Activated T-helper 2 cell treated with anti-CD3 and anti-CD28 coated beads, Interferon-gamma antibody, Interleukin-2, Interleukin-4, amounts not matched to agents 10 μg/mL and 5 μg/mL and 100 μg/mL, durations not matched to agents 14 hours and 24 hours and 36 hours (primary cell): Measurements from ENCODE around the gene HNF1A. TPM values are rescaled to one million over a fixed set of nuclear protein-coding genes. Genes with fewer than 3 reads are reported as not detected.

Source experiments
- DNase-seq: peaks from one replicate; pipeline ENCODE4 v3.0.0; 2021; ENCODE audit warnings: low spot score
- H3K27ac Mint-ChIP-seq: one replicate; pipeline ENCODE4 v1.8.0; 2021; ENCODE audit warnings: mixed read lengths
- H3K27me3 Mint-ChIP-seq: one replicate; pipeline ENCODE4 v1.8.0; 2021; ENCODE audit warnings: low read depth, mixed read lengths
- H3K36me3 Mint-ChIP-seq: one replicate; pipeline ENCODE4 v1.8.0; 2021; ENCODE audit warnings: low read depth, mixed read lengths
- H3K4me1 Mint-ChIP-seq: one replicate; pipeline ENCODE4 v1.8.0; 2021; ENCODE audit warnings: low read depth, mixed read lengths
- H3K4me3 Mint-ChIP-seq: one replicate; pipeline ENCODE4 v1.8.0; 2021; ENCODE audit warnings: low read depth, mild to moderate bottlenecking, moderate library complexity, mixed read lengths
- H3K9me3 Mint-ChIP-seq: one replicate; pipeline ENCODE4 v1.8.0; 2021; ENCODE audit warnings: mixed read lengths
- intact Hi-C: fragments of 100-400 bp; cut with micrococcal nuclease; formaldehyde crosslinking; loops from one replicate; pipeline ENCODE4 v1.15.1; 2023
- total RNA-seq: library from RNA; stranded (reverse); gene quantifications from 2 replicates; pipeline ENCODE4 v1.2.3, GENCODE V29; 2022

Gene HNF1A
- total RNA-seq, 1 donor from 2014 or later = not detected

- no peaks in the 10 kb centered on the region for H3K36me3 Mint-ChIP-seq
- no peak overlapping the region for H3K27ac Mint-ChIP-seq
These were observed 3.1 kb downstream of the HNF1A start for GRCh38 chr12:120981407-120981941.

GRCh38 chr12:120982659-120983058 is 4.3 kb downstream of the HNF1A start:
- H3K4me3 Mint-ChIP-seq = no peak overlapping the region
- no peaks in the 10 kb centered on the region for H3K27me3 Mint-ChIP-seq
- H3K27ac Mint-ChIP-seq = no peak overlapping the region
- H3K9me3 Mint-ChIP-seq = no peaks in the 10 kb centered on the region
- intact Hi-C loops = no loop called here
- H3K36me3 Mint-ChIP-seq = no peaks in the 10 kb centered on the region
- no peak for DNase-seq
- no peaks in the 10 kb centered on the region for H3K4me1 Mint-ChIP-seq

More at GRCh38 chr12:120981407-120981941, 3.1 kb downstream of the HNF1A start:
- Mint-ChIP-seq H3K9me3 (no peaks in the 10 kb centered on the region), H3K27me3 (no peaks in the 10 kb centered on the region), H3K4me3 (no peak overlapping the region), H3K4me1 (no peaks in the 10 kb centered on the region)
- DNase-seq = no peak
- intact Hi-C loops = no loop called here

- no peak for DNase-seq
- Mint-ChIP-seq H3K4me3 (no peak overlapping the region), H3K9me3 (no peaks in the 10 kb centered on the region), H3K27ac (no peak overlapping the region), H3K4me1 (no peaks in the 10 kb centered on the region), H3K36me3 (no peaks in the 10 kb centered on the region), H3K27me3 (no peaks in the 10 kb centered on the region)
- intact Hi-C loops = no loop called here
These were observed 5.4 kb downstream of the HNF1A start for GRCh38 chr12:120983759-120984158.

GRCh38 chr12:120984351-120984898 is 6.1 kb downstream of the HNF1A start:
- no peak overlapping the region for H3K27ac Mint-ChIP-seq
- H3K27me3 Mint-ChIP-seq = no peaks in the 10 kb centered on the region
- DNase-seq = no peak
- intact Hi-C loops = no loop called here
- H3K4me3 Mint-ChIP-seq = no peak overlapping the region
- H3K36me3 Mint-ChIP-seq = no peaks in the 10 kb centered on the region
- H3K4me1 Mint-ChIP-seq = no peaks in the 10 kb centered on the region
- H3K9me3 Mint-ChIP-seq = no peaks in the 10 kb centered on the region

- intact Hi-C loops = no loop called here
- no peaks in the 10 kb centered on the region for H3K9me3 Mint-ChIP-seq
- H3K27me3 Mint-ChIP-seq = peaks cover 8% of the 10 kb centered on the region
These were observed 9.9 kb downstream of the HNF1A start for GRCh38 chr12:120988234-120988633.

GRCh38 chr12:120988658-120989057 is 10.3 kb downstream of the HNF1A start:
- intact Hi-C loops = no loop called here
- DNase-seq = no peak
- Mint-ChIP-seq H3K4me1 (no peaks in the 10 kb centered on the region), H3K36me3 (no peaks in the 10 kb centered on the region), H3K4me3 (no peak overlapping the region), H3K9me3 (no peaks in the 10 kb centered on the region), H3K27ac (no peak overlapping the region), H3K27me3 (peaks cover 8% of the 10 kb centered on the region)

More at GRCh38 chr12:120988234-120988633, 9.9 kb downstream of the HNF1A start:
- H3K4me3 Mint-ChIP-seq = no peak overlapping the region
- no peaks in the 10 kb centered on the region for H3K4me1 Mint-ChIP-seq
- no peaks in the 10 kb centered on the region for H3K36me3 Mint-ChIP-seq
- DNase-seq = no peak
- H3K27ac Mint-ChIP-seq = no peak overlapping the region

- intact Hi-C loops = no loop called here
- no peaks in the 10 kb centered on the region for H3K9me3 Mint-ChIP-seq
- no peaks in the 10 kb centered on the region for H3K36me3 Mint-ChIP-seq
- H3K4me1 Mint-ChIP-seq = no peaks in the 10 kb centered on the region
- peaks cover 11% of the 10 kb centered on the region for H3K27me3 Mint-ChIP-seq
- DNase-seq = no peak
- no peak overlapping the region for H3K4me3 Mint-ChIP-seq
- H3K27ac Mint-ChIP-seq = no peak overlapping the region
These were observed 11.3 kb downstream of the HNF1A start for GRCh38 chr12:120989687-120990086.

GRCh38 chr12:120990487-120991055 is 12.2 kb downstream of the HNF1A start:
- Mint-ChIP-seq H3K27me3 (peaks cover 18% of the 10 kb centered on the region), H3K4me3 (no peak overlapping the region), H3K36me3 (no peaks in the 10 kb centered on the region), H3K27ac (no peak overlapping the region), H3K4me1 (no peaks in the 10 kb centered on the region), H3K9me3 (no peaks in the 10 kb centered on the region)
- intact Hi-C loops = no loop called here
- DNase-seq = no peak

GRCh38 chr12:120991965-120992364 is 13.6 kb downstream of the HNF1A start:
- no peaks in the 10 kb centered on the region for H3K36me3 Mint-ChIP-seq
- H3K27ac Mint-ChIP-seq = no peak overlapping the region
- DNase-seq = no peak
- intact Hi-C loops = no loop called here
- no peaks in the 10 kb centered on the region for H3K9me3 Mint-ChIP-seq
- H3K4me1 Mint-ChIP-seq = no peaks in the 10 kb centered on the region
- H3K27me3 Mint-ChIP-seq = peaks cover 18% of the 10 kb centered on the region
- H3K4me3 Mint-ChIP-seq = no peak overlapping the region

- peaks cover 18% of the 10 kb centered on the region for H3K27me3 Mint-ChIP-seq
- intact Hi-C loops = no loop called here
- no peak overlapping the region for H3K4me3 Mint-ChIP-seq
- no peaks in the 10 kb centered on the region for H3K9me3 Mint-ChIP-seq
- DNase-seq = no peak
- no peak overlapping the region for H3K27ac Mint-ChIP-seq
- no peaks in the 10 kb centered on the region for H3K4me1 Mint-ChIP-seq
- H3K36me3 Mint-ChIP-seq = no peaks in the 10 kb centered on the region
These were observed 14.6 kb downstream of the HNF1A start for GRCh38 chr12:120992989-120993388.

- no peaks in the 10 kb centered on the region for H3K9me3 Mint-ChIP-seq
- H3K4me3 Mint-ChIP-seq = no peak overlapping the region
- H3K27ac Mint-ChIP-seq = no peak overlapping the region
- intact Hi-C loops = no loop called here
- H3K36me3 Mint-ChIP-seq = no peaks in the 10 kb centered on the region
- H3K27me3 Mint-ChIP-seq = peaks cover 18% of the 10 kb centered on the region
- no peak for DNase-seq
- no peaks in the 10 kb centered on the region for H3K4me1 Mint-ChIP-seq
These were observed 15.2 kb downstream of the HNF1A start for GRCh38 chr12:120993496-120993895.

GRCh38 chr12:120994059-120994458 is 15.7 kb downstream of the HNF1A start:
- intact Hi-C loops = no loop called here

GRCh38 chr12:120994589-120995337 is 16.4 kb downstream of the HNF1A start:
- H3K4me3 Mint-ChIP-seq = no peak overlapping the region
- H3K9me3 Mint-ChIP-seq = no peaks in the 10 kb centered on the region
- no peaks in the 10 kb centered on the region for H3K36me3 Mint-ChIP-seq
- intact Hi-C loops = no loop called here
- H3K27ac Mint-ChIP-seq = no peak overlapping the region
- peaks cover 18% of the 10 kb centered on the region for H3K27me3 Mint-ChIP-seq
- DNase-seq = no peak
- H3K4me1 Mint-ChIP-seq = no peaks in the 10 kb centered on the region

More at GRCh38 chr12:120994059-120994458, 15.7 kb downstream of the HNF1A start:
- Mint-ChIP-seq H3K36me3 (no peaks in the 10 kb centered on the region), H3K4me3 (no peak overlapping the region), H3K9me3 (no peaks in the 10 kb centered on the region), H3K4me1 (no peaks in the 10 kb centered on the region), H3K27ac (no peak overlapping the region), H3K27me3 (peaks cover 18% of the 10 kb centered on the region)
- DNase-seq = no peak
